OCI-LY7 (cell line): ENCODE data around the gene TSPAN8.

Experiments
- EZH2phosphoT487 ChIP-seq: fragments of 200-600 bp; sonication (generic); IDR thresholded peaks from 2 replicates; pipeline ENCODE4 v1.6.1; 2018; ENCODE audit warnings: low read depth, borderline replicate concordance, mild to moderate bottlenecking, mixed run types, antibody characterized with exemption, low read length, moderate library complexity, mixed read lengths
- TF ChIP-seq, protein P1 (sequence below): fragments of 200-600 bp; sonication (generic); conservative IDR thresholded peaks from 2 replicates; pipeline ENCODE4 v1.5.1; 2014; ENCODE audit warnings: mild to moderate bottlenecking, antibody characterized with exemption, low read length, moderate library complexity, mixed read lengths

GRCh38 chr12:71142956-71143355 lies 14.8 kb downstream of the TSPAN8 start:
- TF ChIP-seq, protein P1, sequence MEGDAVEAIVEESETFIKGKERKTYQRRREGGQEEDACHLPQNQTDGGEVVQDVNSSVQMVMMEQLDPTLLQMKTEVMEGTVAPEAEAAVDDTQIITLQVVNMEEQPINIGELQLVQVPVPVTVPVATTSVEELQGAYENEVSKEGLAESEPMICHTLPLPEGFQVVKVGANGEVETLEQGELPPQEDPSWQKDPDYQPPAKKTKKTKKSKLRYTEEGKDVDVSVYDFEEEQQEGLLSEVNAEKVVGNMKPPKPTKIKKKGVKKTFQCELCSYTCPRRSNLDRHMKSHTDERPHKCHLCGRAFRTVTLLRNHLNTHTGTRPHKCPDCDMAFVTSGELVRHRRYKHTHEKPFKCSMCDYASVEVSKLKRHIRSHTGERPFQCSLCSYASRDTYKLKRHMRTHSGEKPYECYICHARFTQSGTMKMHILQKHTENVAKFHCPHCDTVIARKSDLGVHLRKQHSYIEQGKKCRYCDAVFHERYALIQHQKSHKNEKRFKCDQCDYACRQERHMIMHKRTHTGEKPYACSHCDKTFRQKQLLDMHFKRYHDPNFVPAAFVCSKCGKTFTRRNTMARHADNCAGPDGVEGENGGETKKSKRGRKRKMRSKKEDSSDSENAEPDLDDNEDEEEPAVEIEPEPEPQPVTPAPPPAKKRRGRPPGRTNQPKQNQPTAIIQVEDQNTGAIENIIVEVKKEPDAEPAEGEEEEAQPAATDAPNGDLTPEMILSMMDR: no peak
- no peak for TF ChIP-seq EZH2phosphoT487
